ENCODE measurements around the gene GRK1.

The GRK1 gene

GRCh38 chr13:113765564-113765910, 98.5 kb downstream of the GRK1 start:
- H3K9me3 ChIP-seq (ENCODE audit: severe bottlenecking) = no peaks in the 10 kb centered on the region
- no peak for DNase-seq (ENCODE audit: low spot score)
- no peaks in the 10 kb centered on the region for H3K4me1 ChIP-seq (ENCODE audit: insufficient read depth, poor library complexity, severe bottlenecking)
- H3K27ac ChIP-seq (ENCODE audit: poor library complexity, severe bottlenecking) = no peak overlapping the region
- TF ChIP-seq, protein P1, sequence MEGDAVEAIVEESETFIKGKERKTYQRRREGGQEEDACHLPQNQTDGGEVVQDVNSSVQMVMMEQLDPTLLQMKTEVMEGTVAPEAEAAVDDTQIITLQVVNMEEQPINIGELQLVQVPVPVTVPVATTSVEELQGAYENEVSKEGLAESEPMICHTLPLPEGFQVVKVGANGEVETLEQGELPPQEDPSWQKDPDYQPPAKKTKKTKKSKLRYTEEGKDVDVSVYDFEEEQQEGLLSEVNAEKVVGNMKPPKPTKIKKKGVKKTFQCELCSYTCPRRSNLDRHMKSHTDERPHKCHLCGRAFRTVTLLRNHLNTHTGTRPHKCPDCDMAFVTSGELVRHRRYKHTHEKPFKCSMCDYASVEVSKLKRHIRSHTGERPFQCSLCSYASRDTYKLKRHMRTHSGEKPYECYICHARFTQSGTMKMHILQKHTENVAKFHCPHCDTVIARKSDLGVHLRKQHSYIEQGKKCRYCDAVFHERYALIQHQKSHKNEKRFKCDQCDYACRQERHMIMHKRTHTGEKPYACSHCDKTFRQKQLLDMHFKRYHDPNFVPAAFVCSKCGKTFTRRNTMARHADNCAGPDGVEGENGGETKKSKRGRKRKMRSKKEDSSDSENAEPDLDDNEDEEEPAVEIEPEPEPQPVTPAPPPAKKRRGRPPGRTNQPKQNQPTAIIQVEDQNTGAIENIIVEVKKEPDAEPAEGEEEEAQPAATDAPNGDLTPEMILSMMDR (IDR thresholded peaks at IDR 0.05; ENCODE audit: poor library complexity, severe bottlenecking) = no peak
- no peaks in the 10 kb centered on the region for H3K36me3 ChIP-seq (ENCODE audit: low read depth)
- ATAC-seq (ENCODE audit: low read depth) = no peak
- no peaks in the 10 kb centered on the region for H3K27me3 ChIP-seq (ENCODE audit: insufficient read depth, poor library complexity, severe bottlenecking)
- no peak overlapping the region for H3K4me3 ChIP-seq (ENCODE audit: severe bottlenecking)

DNA sequence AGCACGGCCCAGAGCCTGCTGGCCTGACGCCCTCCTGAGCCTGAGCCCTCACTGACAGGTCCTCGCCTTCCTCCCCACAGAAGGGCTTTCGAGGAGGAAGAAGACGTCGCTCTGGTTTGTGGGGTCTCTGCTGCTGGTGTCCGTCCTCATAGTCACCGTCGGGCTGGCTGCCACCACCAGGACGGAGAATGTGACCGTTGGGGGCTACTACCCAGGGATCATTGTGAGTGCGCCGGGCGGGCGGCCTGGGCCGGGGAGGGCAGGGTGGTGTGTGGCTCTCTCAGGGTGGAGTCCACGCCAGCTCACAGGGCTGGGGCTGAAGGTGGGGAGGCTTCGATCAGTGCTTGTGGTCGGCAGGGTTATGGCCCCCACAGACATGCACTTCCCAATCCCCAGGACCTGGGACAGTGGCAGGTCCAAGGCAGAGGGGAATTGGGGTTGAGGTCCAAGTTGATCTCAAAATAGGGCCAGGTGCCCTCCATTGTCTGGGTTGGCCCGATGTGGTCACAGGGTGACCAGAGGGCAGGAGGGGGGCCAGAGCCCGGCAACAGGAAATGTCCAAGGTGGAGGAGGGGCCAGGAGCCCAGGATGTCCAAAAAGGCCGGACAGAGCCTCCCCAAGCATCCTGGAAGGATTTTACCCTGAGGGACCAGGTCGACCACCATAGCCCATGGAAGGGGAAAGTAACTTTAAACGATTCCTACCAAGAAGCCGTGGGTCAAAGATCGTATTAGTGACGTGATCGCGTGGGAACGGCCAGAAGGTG, 99.2 kb downstream of the GRK1 start:
- no peak for ATAC-seq (ENCODE audit: low read depth)
- TF ChIP-seq, protein P1 (IDR thresholded peaks at IDR 0.05; ENCODE audit: poor library complexity, severe bottlenecking) = no peak

GRCh38 chr13:113767366-113767765, 100.3 kb downstream of the GRK1 start:
- no peak overlapping the region for H3K4me3 ChIP-seq (ENCODE audit: severe bottlenecking)
- peaks cover 6% of the 10 kb centered on the region for H3K4me1 ChIP-seq (ENCODE audit: insufficient read depth, poor library complexity, severe bottlenecking)
- DNase-seq (ENCODE audit: low spot score) (no peak), ATAC-seq (ENCODE audit: low read depth) (no peak)
- no peaks in the 10 kb centered on the region for H3K27me3 ChIP-seq (ENCODE audit: insufficient read depth, poor library complexity, severe bottlenecking)
- no peaks in the 10 kb centered on the region for H3K9me3 ChIP-seq (ENCODE audit: severe bottlenecking)
- H3K27ac ChIP-seq (ENCODE audit: poor library complexity, severe bottlenecking) = no peak overlapping the region
- TF ChIP-seq, protein P1 (IDR thresholded peaks at IDR 0.05; ENCODE audit: poor library complexity, severe bottlenecking) = no peak
- no peaks in the 10 kb centered on the region for H3K36me3 ChIP-seq (ENCODE audit: low read depth)

More for the DNA sequence above, 99.2 kb downstream of the GRK1 start:
- H3K4me3 ChIP-seq (ENCODE audit: severe bottlenecking) = no peak overlapping the region
- H3K27me3 ChIP-seq (ENCODE audit: insufficient read depth, poor library complexity, severe bottlenecking) = no peaks in the 10 kb centered on the region
- no peak for DNase-seq (ENCODE audit: low spot score)
- no peaks in the 10 kb centered on the region for H3K9me3 ChIP-seq (ENCODE audit: severe bottlenecking)
- H3K36me3 ChIP-seq (ENCODE audit: low read depth) = no peaks in the 10 kb centered on the region
- no peak overlapping the region for H3K27ac ChIP-seq (ENCODE audit: poor library complexity, severe bottlenecking)
- no peaks in the 10 kb centered on the region for H3K4me1 ChIP-seq (ENCODE audit: insufficient read depth, poor library complexity, severe bottlenecking)

DNA sequence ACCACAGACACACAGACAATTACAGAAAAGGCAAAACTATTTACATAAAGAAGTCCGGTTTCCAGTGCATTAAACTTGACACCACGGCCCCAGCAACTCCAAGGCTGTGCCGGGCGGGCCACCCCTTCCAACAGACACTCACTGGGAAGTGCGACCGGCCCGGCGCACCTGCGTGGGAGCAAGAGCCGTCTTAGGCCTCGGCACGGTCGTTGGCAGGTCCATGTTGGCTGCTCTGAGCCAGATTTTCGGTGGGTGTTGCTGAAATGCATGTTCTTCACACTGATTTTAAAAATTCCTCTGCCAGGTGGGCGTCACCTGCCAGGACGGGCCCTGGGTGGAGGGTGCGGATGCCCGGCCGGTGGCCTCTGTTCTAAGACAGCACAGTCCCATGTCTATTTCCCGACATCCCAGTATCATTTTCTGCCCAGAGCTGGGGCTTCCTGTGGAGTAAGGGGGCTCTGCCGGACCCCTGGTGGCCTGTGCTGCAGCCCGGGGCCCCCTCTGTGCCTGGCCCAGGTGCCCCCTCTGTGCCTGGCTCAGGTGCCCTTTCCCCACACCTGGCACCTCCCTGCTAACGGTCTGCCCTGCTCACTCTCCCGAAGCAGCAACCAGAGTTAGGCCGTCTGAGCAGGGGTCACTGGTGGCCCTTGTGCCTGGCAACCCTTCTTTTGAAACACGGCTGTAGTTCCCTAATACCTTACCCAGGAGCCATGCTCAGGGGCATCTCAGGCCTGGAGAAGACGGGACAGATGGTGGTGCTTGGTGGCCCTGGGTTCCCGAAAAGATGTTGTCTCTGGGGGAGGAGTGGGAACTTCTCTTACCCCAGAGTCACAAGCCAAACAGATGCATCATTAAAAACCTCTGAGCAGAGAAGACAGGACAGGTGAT, 101.2 kb downstream of the GRK1 start:
- TF ChIP-seq, protein P1 (IDR thresholded peaks at IDR 0.05; ENCODE audit: poor library complexity, severe bottlenecking) = no peak
- DNase-seq (ENCODE audit: low spot score) (no peak), ATAC-seq (ENCODE audit: low read depth) (no peak)
- no peak overlapping the region for H3K4me3 ChIP-seq (ENCODE audit: severe bottlenecking)
- peaks cover 7% of the 10 kb centered on the region for H3K4me1 ChIP-seq (ENCODE audit: insufficient read depth, poor library complexity, severe bottlenecking)
- no peaks in the 10 kb centered on the region for H3K36me3 ChIP-seq (ENCODE audit: low read depth)
- no peaks in the 10 kb centered on the region for H3K27me3 ChIP-seq (ENCODE audit: insufficient read depth, poor library complexity, severe bottlenecking)
- no peaks in the 10 kb centered on the region for H3K9me3 ChIP-seq (ENCODE audit: severe bottlenecking)
- H3K27ac ChIP-seq (ENCODE audit: poor library complexity, severe bottlenecking) = no peak overlapping the region

Measured in RWPE2 (cell line).